SJCRH30 (cell line): Measurements from ENCODE around the gene PDZD2. TPM values are rescaled to one million over a fixed set of nuclear protein-coding genes. Genes with fewer than 3 reads are reported as not detected.
"Not testable (repeated sequence)": the region's sequence is repeated elsewhere in the genome, so short reads cannot be mapped to it uniquely, and the experiment has no call there.

Source experiments
- DNase-seq, 2 experiments: peaks; one replicate each; pipeline ENCODE4 v3.0.0-alpha.2; 2015 to 2020
- H3K27ac ChIP-seq: fragments of 250-450 bp; sonication (Bioruptor Pico); 2 replicates; pipeline ENCODE4 v1.5.1; 2020; ENCODE audit warnings: mild to moderate bottlenecking, moderate library complexity
- H3K27me3 ChIP-seq: fragments of 250-450 bp; sonication (Bioruptor Pico); 2 replicates; pipeline ENCODE4 v1.5.1; 2020; ENCODE audit warnings: mild to moderate bottlenecking, moderate library complexity
- H3K36me3 ChIP-seq: fragments of 250-450 bp; sonication (Bioruptor Pico); 2 replicates; pipeline ENCODE4 v1.5.1; 2020; ENCODE audit warnings: mild to moderate bottlenecking, moderate library complexity
- H3K4me1 ChIP-seq: fragments of 250-450 bp; sonication (Bioruptor Pico); 2 replicates; pipeline ENCODE4 v1.5.1; 2020; ENCODE audit warnings: mild to moderate bottlenecking, moderate library complexity
- H3K4me3 ChIP-seq: fragments of 250-450 bp; sonication (Bioruptor Pico); 2 replicates; pipeline ENCODE4 v1.5.1; 2020; ENCODE audit warnings: mild to moderate bottlenecking, moderate library complexity
- H3K9me3 ChIP-seq: fragments of 250-450 bp; sonication (Bioruptor Pico); replicated peaks from 2 replicates; pipeline ENCODE4 v1.5.1; 2020; ENCODE audit warnings: mild to moderate bottlenecking, moderate library complexity
- total RNA-seq: library from RNA; depleted of rRNA; stranded (reverse); fragments of >200 nt; shearing (Covaris generic); gene quantifications from 2 replicates; pipeline ENCODE4 v1.2.3, GENCODE V29; 2014

Gene PDZD2
- total RNA-seq, 1 experiment from 2014 or later: 0.47 TPM

DNA sequence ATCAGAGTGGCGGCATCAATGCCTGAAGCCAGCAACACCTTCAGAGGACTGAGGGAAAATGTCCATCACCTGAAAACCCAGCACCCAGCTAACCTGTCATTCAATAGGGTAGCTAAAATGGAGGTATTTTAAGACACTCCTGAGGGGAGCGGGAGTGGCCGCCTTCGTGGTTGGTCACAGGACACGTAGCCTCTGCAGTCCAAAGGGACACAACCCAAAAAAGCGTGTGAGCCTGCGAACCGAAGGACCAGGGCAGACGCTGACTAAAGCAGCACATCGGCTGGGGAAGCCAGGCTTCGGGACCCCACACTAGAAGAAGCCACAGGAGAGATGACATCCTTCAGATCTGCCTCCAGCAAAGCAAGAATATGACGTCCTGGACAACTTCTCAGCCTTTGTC lies 464.6 kb downstream of the PDZD2 start:
- no peak for DNase-seq
- Histone ChIP-seq H3K27me3 (no peaks in the 10 kb centered on the region), H3K4me1 (no peaks in the 10 kb centered on the region), H3K36me3 (peaks cover 45% of the 10 kb centered on the region), H3K4me3 (no peak overlapping the region), H3K27ac (no peak overlapping the region), H3K9me3 (no peaks in the 10 kb centered on the region)

- Histone ChIP-seq H3K9me3 (no peaks in the 10 kb centered on the region), H3K27me3 (no peaks in the 10 kb centered on the region), H3K36me3 (peaks cover 49% of the 10 kb centered on the region), H3K4me3 (no peak overlapping the region), H3K4me1 (no peaks in the 10 kb centered on the region), H3K27ac (no peak overlapping the region)
- DNase-seq: no peak
Measured at GRCh38 chr5:32107291-32107690, 468.4 kb downstream of the PDZD2 start.

GRCh38 chr5:32108167-32108566 lies 469.2 kb downstream of the PDZD2 start:
- DNase-seq: no peak
- Histone ChIP-seq H3K27ac (no peak overlapping the region), H3K36me3 (peaks cover 46% of the 10 kb centered on the region), H3K4me1 (no peaks in the 10 kb centered on the region), H3K4me3 (no peak overlapping the region), H3K27me3 (no peaks in the 10 kb centered on the region), H3K9me3 (no peaks in the 10 kb centered on the region)

- H3K4me3 ChIP-seq: no peak overlapping the region
- H3K4me1 ChIP-seq: no peaks in the 10 kb centered on the region
- DNase-seq: no peak
- no peaks in the 10 kb centered on the region for H3K9me3 ChIP-seq
- no peak overlapping the region for H3K27ac ChIP-seq
- no peaks in the 10 kb centered on the region for H3K27me3 ChIP-seq
- H3K36me3 ChIP-seq: peaks cover 44% of the 10 kb centered on the region
Measured at GRCh38 chr5:32109236-32109635, 470.3 kb downstream of the PDZD2 start.

DNA sequence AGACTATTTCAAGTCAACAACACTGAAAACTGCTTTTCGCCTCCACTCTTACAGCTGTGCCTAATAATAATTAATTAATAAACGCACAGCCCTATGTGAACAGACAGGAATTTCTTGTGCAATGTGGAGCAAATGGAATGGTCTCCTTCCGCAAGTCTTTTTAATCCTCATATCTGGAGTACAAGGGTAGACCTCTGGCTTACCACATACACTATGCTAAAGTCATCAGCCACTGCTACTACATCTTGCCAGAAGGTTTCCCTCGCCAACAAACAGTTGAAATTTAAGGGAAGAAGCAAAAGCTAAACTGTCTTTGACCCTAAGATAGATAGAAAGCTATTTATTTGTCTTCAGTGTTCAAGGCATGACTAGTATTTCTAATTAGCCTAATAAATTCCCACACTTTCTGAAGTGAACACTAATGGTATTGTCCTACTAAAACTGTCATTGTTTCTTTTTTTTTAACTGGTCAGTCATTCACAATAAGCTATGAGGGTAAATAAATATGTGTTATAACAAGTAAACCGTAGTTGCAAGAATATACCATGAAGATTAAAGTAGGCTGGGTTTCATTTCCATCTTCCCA lies 471.3 kb downstream of the PDZD2 start:
- no peak overlapping the region for H3K4me3 ChIP-seq
- no peaks in the 10 kb centered on the region for H3K27me3 ChIP-seq
- no peak overlapping the region for H3K27ac ChIP-seq
- no peaks in the 10 kb centered on the region for H3K4me1 ChIP-seq
- no peak for DNase-seq
- peaks cover 42% of the 10 kb centered on the region for H3K36me3 ChIP-seq
- no peaks in the 10 kb centered on the region for H3K9me3 ChIP-seq

DNA sequence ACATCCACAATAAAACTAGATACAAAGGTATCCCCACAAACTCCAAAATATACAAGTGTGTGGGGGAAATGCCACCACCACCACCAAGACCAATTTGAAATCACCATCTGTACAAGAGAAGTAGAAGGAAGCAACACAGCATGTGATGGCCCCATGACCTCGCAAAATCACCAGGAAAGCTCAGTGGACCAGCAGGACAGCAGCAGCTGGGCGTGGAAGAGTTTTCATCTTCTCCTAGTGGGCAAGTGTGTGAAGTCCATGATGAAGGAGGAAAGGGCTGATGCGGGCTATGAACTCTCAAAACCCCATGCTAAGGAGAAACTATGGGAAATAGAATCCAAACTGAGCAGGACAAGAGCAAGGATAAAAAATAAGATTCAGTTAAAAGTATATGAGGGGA lies 477.1 kb downstream of the PDZD2 start:
- peaks cover 39% of the 10 kb centered on the region for H3K36me3 ChIP-seq
- no peaks in the 10 kb centered on the region for H3K27me3 ChIP-seq
- peak; percentile 37 to 58 for DNase-seq
- no peak overlapping the region for H3K27ac ChIP-seq
- no peaks in the 10 kb centered on the region for H3K9me3 ChIP-seq
- no peak overlapping the region for H3K4me3 ChIP-seq
- no peaks in the 10 kb centered on the region for H3K4me1 ChIP-seq

DNA sequence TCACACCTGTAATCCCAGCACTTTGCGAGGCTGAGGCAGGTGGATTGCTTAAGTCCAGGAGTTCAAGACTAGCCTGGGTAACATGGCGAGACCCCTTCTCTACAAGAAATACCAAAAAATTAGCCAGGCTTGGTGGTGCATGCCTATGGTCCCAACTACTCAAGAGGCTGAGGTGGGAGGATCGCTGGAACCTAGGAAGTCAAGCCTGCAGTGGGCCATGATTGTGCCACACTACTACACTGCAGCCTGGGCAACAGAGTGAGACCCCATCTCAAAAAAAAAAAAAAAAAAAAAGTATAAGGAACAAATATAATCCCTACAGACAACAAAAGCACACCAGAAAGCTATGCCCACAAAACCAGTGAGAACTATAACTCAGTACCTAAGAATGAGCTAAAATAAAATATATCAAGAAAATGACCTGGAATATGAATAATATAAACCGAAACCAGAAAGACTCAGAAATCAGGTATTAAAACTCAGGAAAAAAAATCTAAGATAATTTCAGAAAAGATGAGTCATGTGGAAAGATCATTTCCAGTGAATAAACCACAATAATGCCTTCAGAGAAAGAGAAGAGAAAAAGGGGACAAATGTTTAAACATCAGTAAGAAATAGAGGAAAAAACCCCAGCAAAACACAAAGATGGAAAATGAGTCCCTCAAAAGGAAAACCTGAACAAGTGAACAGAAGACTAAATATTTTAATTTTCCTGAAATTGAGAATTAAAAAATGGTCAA lies 477.8 kb downstream of the PDZD2 start:
- peaks cover 42% of the 10 kb centered on the region for H3K36me3 ChIP-seq
- no peaks in the 10 kb centered on the region for H3K27me3 ChIP-seq
- H3K4me3 ChIP-seq: no peak overlapping the region
- DNase-seq: no peak
- H3K9me3 ChIP-seq: no peaks in the 10 kb centered on the region
- H3K27ac ChIP-seq: no peak overlapping the region
- H3K4me1 ChIP-seq: no peaks in the 10 kb centered on the region

DNA sequence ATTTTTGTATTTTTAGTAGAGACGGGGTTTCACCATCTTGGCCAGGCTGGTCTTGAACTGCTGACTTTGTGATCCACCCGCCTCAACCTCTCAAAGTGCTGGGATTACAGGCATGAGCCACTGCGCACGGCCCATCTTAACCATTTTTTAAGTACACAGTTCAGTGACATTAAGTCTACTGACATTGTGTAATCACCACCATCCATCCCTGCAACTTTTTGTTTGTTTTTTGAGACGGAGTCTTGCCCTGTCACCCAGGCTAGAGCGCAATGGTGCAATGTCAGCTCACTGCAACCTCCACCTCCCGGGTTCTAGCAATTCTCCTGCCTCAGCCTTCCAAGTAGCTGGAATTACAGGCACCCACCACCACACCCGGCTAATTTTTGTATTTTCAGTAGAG lies 480.0 kb downstream of the PDZD2 start:
- not testable (repeated sequence) for H3K9me3 ChIP-seq, H3K27me3 ChIP-seq, H3K27ac ChIP-seq, DNase-seq, H3K4me1 ChIP-seq, H3K4me3 ChIP-seq
- H3K36me3 ChIP-seq: peaks cover 34% of the 10 kb centered on the region

DNA sequence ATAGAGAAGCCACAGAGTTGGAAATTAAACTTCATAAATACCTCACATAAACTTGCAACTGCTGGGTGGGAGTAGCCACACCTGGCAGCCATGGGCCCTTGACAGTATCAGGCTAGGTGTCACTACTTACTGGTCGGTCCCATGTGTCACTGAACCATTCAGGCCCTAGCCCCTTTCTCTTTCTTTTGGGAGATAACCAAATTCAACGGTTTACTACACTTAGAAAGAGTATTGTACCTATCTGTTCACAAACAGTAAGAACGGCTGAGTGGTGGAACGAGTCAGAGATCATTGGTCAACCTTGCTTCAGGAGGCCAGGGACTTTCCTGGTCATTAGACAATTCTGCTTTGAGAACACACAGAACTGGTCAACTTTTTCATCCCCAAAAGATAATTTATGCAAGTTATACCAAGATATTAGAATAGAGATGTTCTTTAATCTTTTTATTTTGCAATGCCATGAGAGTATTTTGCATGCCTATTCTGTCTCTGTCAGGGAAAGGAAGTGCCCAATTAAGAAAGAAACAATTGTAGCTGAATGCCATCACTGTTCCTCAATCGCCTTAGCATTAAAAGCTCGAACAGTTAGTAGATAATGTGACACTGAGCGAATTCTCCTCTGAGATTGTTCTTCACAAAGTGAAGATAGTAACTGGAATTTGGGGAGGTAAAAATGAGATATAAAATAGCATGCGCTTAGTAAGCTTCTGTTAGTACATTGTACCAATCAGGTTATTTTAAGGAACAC lies 484.3 kb downstream of the PDZD2 start:
- no peaks in the 10 kb centered on the region for H3K9me3 ChIP-seq
- H3K27ac ChIP-seq: no peak overlapping the region
- H3K36me3 ChIP-seq: peaks cover 63% of the 10 kb centered on the region
- H3K4me3 ChIP-seq: no peak overlapping the region
- DNase-seq: no peak
- no peaks in the 10 kb centered on the region for H3K27me3 ChIP-seq
- H3K4me1 ChIP-seq: no peaks in the 10 kb centered on the region

- peaks cover 64% of the 10 kb centered on the region for H3K36me3 ChIP-seq
- no peaks in the 10 kb centered on the region for H3K27me3 ChIP-seq
- no peak overlapping the region for H3K4me3 ChIP-seq
- no peak for DNase-seq
- H3K27ac ChIP-seq: no peak overlapping the region
- H3K4me1 ChIP-seq: no peaks in the 10 kb centered on the region
- H3K9me3 ChIP-seq: no peaks in the 10 kb centered on the region
Measured at GRCh38 chr5:32123889-32124676, 485.2 kb downstream of the PDZD2 start.

- H3K36me3 ChIP-seq: peaks cover 58% of the 10 kb centered on the region
- H3K27ac ChIP-seq: no peak overlapping the region
- no peak overlapping the region for H3K4me3 ChIP-seq
- H3K4me1 ChIP-seq: no peaks in the 10 kb centered on the region
- no peak for DNase-seq
- H3K27me3 ChIP-seq: no peaks in the 10 kb centered on the region
- no peaks in the 10 kb centered on the region for H3K9me3 ChIP-seq
Measured at GRCh38 chr5:32126691-32127090, 487.8 kb downstream of the PDZD2 start.

GRCh38 chr5:32127711-32128110 lies 488.8 kb downstream of the PDZD2 start:
- Histone ChIP-seq H3K27ac (no peak overlapping the region), H3K27me3 (no peaks in the 10 kb centered on the region), H3K4me1 (no peaks in the 10 kb centered on the region), H3K9me3 (no peaks in the 10 kb centered on the region), H3K36me3 (peaks cover 62% of the 10 kb centered on the region), H3K4me3 (no peak overlapping the region)
- no peak for DNase-seq

DNA sequence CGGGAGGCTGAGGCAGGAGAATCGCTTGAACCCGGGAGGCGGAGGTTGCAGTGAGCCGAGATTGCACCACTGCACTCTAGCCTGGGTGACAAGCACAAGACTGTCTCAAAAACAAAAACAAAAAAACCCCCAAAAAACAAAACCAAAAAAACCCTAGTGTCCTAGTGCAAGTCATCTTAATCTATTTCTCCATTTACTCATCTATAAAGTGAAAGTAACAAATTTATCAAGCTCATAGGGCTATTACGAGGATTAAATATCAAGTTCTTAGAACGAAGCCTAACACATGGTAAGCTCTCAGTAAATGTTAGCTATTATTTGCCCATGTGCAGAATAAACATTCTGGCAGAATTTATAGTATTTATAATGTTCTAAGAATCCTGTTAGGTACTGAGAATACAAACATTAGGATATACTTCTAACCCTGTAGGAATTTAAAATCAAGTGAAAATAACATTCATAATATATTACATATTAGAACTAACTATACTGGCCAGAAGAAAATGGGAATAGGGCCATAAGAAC lies 490.2 kb downstream of the PDZD2 start:
- DNase-seq: no peak
- Histone ChIP-seq H3K4me1 (no peaks in the 10 kb centered on the region), H3K9me3 (no peaks in the 10 kb centered on the region), H3K27ac (no peak overlapping the region), H3K27me3 (no peaks in the 10 kb centered on the region), H3K4me3 (no peak overlapping the region), H3K36me3 (peaks cover 70% of the 10 kb centered on the region)

DNA sequence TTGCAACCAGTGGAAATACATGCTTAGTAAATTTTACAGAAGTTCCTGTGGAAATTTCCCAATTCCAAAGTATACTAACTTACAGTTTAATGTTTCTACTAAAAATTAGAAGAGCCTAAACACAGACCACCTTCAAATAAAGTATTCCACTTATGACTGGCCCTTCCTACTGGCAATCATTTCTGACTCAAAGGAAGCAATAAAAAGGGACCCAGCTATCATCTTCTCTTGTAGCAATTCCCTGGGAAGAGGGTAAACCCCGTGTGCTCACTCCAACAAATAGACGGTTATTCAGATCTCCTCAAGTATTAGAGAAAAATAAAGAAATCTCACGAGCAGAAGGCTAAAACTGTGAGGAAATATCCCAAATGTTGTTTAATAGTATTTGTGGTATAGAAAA lies 491.9 kb downstream of the PDZD2 start:
- DNase-seq: no peak
- Histone ChIP-seq H3K4me3 (no peak overlapping the region), H3K27me3 (no peaks in the 10 kb centered on the region), H3K27ac (no peak overlapping the region), H3K36me3 (peaks cover 64% of the 10 kb centered on the region), H3K4me1 (no peaks in the 10 kb centered on the region), H3K9me3 (no peaks in the 10 kb centered on the region)

GRCh38 chr5:32131604-32132003 lies 492.7 kb downstream of the PDZD2 start:
- Histone ChIP-seq H3K27ac (no peak overlapping the region), H3K27me3 (no peaks in the 10 kb centered on the region), H3K4me1 (no peaks in the 10 kb centered on the region), H3K4me3 (no peak overlapping the region), H3K9me3 (no peaks in the 10 kb centered on the region), H3K36me3 (peaks cover 57% of the 10 kb centered on the region)
- no peak for DNase-seq
